ENCODE data around the gene AQP6.

- TF ChIP-seq CTCF (IDR thresholded peaks at IDR 0.05) (no peak), POLR2AphosphoS5 (IDR thresholded peaks at IDR 0.05) (no peak), EP300 (IDR thresholded peaks at IDR 0.05) (no peak)
Observed at GRCh38 chr12:49942921-49943624, 29.7 kb upstream of the AQP6 start.
